PFSK-1 (cell line): ENCODE results near the gene ZKSCAN1.
A peak's percentile ranks its signal among the peaks of the same experiment; 100 is the strongest.

Experiments
- FOXP2 ChIP-seq: optimal IDR thresholded peaks from 2 replicates; pipeline ENCODE3; 2011; ENCODE audit warnings: borderline replicate concordance, control low read depth, inconsistent platforms; ENCODE audit not compliant: insufficient read depth; ENCODE audit errors: extremely low read length, extremely low read depth
- POLR2AphosphoS5 ChIP-seq: IDR thresholded peaks from 2 replicates; pipeline ENCODE4 v1.6.1; 2012; ENCODE audit warnings: low read depth, mild to moderate bottlenecking, control low read depth, low read length, moderate library complexity
- REST ChIP-seq, 2 experiments: IDR thresholded peaks; 2 replicates each; pipeline versions ENCODE4 v1.6.1 to v1.8.0; 2011 to 2012; ENCODE audit warnings: low read depth in 2 of 2, low read length in 2 of 2, control low read depth in 1 of 2, inconsistent platforms in 1 of 2, mild to moderate bottlenecking in 1 of 2, moderate library complexity in 1 of 2; ENCODE audit not compliant: insufficient read depth in 1 of 2
- SIN3A ChIP-seq: IDR thresholded peaks from 2 replicates; pipeline ENCODE4 v1.6.1; 2012; ENCODE audit warnings: mild to moderate bottlenecking, low read length, moderate library complexity, borderline replicate concordance; ENCODE audit not compliant: insufficient read depth
- TAF1 ChIP-seq: IDR thresholded peaks from 2 replicates; pipeline ENCODE4 v1.6.1; 2012; ENCODE audit warnings: low read length, control low read depth, borderline replicate concordance; ENCODE audit not compliant: insufficient read depth

The ZKSCAN1 gene

GRCh38 chr7:100089458-100090196, 74.2 kb downstream of the ZKSCAN1 start:
- no peak for TF ChIP-seq REST (IDR thresholded peaks at IDR 0.05; ENCODE audit: insufficient read depth in 1 of 2, low read depth in 2 of 2, low read length in 2 of 2)
- TF ChIP-seq TAF1: no peak
- no peak for TF ChIP-seq SIN3A
- TF ChIP-seq POLR2AphosphoS5: no peak
- no peak for TF ChIP-seq FOXP2

- TF ChIP-seq POLR2AphosphoS5 (0 out of 2 replicates have a peak, but pooled peaks have one; percentile 5), REST (IDR thresholded peaks at IDR 0.05; ENCODE audit: insufficient read depth in 1 of 2, low read depth in 2 of 2, low read length in 2 of 2) (no peak), SIN3A (no peak)
These were observed 75.4 kb downstream of the ZKSCAN1 start for GRCh38 chr7:100090527-100091410.
